Testis (tissue), 2 donors: ENCODE results near the gene EIF4G3.

ENCODE experiments used
- POLR2A ChIP-seq: fragments of 450-650 bp; IDR thresholded peaks from one replicate; pipeline ENCODE4 v1.6.1; 2017; ENCODE audit warnings: antibody characterized with exemption, mild to moderate bottlenecking, moderate library complexity
- TF ChIP-seq, protein P1 (sequence below), 3 experiments: fragments of 450-650 bp in 2 of 3; fragments of 200-600 bp in 1 of 3; sonication (generic) in 1 of 3; IDR thresholded peaks; one replicate each; pipeline ENCODE4 v1.5.1; 2016 to 2019; ENCODE audit warnings: antibody characterized with exemption in 3 of 3, mild to moderate bottlenecking in 2 of 3, moderate library complexity in 1 of 3

DNA sequence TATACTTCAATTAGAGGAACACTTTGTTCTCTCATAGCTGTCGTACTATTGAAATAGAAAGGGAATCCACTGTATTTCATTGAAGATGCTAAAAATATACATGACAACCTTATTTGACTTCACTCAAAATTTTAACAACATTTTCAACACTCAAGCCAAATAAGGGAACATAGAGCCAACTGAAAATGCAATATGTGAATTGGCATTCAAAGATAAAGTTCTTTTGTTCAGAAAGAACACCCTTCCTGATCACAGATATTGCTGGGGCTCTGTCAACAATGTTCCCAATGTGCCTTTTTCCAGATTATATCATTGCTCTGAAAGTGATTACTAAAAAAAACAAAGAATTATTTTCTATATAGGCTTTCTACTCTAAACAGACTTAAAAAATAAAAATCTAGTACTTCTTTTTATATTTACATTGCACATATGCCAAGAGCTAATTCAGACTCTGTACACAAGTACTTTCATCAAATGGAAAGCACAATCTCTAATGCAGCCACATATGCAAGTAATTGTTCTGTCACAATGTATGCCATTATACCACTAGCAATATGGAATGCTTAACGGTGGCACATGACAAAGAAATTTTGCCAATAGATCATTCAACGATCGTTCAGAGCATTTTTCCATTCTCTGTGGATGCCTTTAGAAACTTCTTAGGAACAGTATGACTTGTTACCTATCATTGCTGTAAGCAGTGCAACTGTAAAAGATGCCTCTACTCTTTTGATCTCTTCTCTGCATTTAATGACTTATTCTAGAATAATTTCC lies 171.0 kb downstream of the EIF4G3 start:
- TF ChIP-seq, protein P1, sequence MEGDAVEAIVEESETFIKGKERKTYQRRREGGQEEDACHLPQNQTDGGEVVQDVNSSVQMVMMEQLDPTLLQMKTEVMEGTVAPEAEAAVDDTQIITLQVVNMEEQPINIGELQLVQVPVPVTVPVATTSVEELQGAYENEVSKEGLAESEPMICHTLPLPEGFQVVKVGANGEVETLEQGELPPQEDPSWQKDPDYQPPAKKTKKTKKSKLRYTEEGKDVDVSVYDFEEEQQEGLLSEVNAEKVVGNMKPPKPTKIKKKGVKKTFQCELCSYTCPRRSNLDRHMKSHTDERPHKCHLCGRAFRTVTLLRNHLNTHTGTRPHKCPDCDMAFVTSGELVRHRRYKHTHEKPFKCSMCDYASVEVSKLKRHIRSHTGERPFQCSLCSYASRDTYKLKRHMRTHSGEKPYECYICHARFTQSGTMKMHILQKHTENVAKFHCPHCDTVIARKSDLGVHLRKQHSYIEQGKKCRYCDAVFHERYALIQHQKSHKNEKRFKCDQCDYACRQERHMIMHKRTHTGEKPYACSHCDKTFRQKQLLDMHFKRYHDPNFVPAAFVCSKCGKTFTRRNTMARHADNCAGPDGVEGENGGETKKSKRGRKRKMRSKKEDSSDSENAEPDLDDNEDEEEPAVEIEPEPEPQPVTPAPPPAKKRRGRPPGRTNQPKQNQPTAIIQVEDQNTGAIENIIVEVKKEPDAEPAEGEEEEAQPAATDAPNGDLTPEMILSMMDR (IDR thresholded peaks at IDR 0.05): no peak
- no peak for TF ChIP-seq POLR2A
